Upper lobe of left lung (tissue), 4 donors: ENCODE measurements around the gene OR13H1.
"Not testable (repeated sequence)": the region's sequence is repeated elsewhere in the genome, so short reads cannot be mapped to it uniquely, and the experiment has no call there.

Experiments used
- CTCF ChIP-seq, 6 experiments: fragments of 450-650 bp in 4 of 6; fragments of 200-600 bp in 2 of 6; sonication (generic) in 2 of 6; IDR thresholded peaks; one replicate each; pipeline ENCODE4 v1.5.1; 2016 to 2019; ENCODE audit warnings: antibody characterized with exemption in 6 of 6
- EP300 ChIP-seq, 4 donors: sonication (generic); formaldehyde crosslinking; IDR thresholded peaks; one replicate each; pipeline ENCODE4 v1.5.1; 2017; ENCODE audit warnings: antibody characterized with exemption in 4 of 4, control low read depth in 2 of 4
- POLR2A ChIP-seq, 4 donors: fragments of 450-650 bp; IDR thresholded peaks; one replicate each; pipeline ENCODE4 v1.5.1; 2016 to 2017; ENCODE audit warnings: antibody characterized with exemption in 4 of 4, mild to moderate bottlenecking in 2 of 4

GRCh38 chrX:131552453-131552852 is 8.6 kb downstream of the OR13H1 start:
- not testable (repeated sequence) for TF ChIP-seq CTCF, EP300, POLR2A (IDR thresholded peaks at IDR 0.05)
